GM12873 (cell line): ENCODE measurements around the gene GBA2.

Source experiments
- TF ChIP-seq, protein P1 (sequence below): IDR thresholded peaks from 2 replicates; pipeline ENCODE4 v1.5.1; 2012; ENCODE audit warnings: low read depth, mild to moderate bottlenecking, moderate library complexity, low read length, control low read depth; ENCODE audit not compliant: insufficient read depth; ENCODE audit errors: missing control alignments

Gene GBA2

DNA sequence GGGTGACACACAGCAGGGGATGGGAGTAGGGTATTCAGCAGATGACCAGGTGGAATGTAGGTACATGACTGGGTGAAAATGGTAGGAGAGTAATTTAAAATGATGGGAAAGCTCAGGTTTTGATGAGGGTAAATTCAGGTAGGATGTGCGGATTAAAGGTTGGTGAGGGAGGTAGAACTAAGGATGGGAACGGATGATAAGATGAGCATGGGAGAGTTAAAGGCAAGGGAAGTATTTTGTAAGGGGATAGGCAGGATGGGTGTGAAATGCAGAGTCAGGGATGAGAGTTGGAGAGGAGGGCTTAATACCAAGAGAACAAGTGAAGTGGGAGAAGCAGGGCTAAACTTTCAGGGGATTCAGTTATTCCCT is 18.6 kb downstream of the GBA2 start:
- TF ChIP-seq, protein P1, sequence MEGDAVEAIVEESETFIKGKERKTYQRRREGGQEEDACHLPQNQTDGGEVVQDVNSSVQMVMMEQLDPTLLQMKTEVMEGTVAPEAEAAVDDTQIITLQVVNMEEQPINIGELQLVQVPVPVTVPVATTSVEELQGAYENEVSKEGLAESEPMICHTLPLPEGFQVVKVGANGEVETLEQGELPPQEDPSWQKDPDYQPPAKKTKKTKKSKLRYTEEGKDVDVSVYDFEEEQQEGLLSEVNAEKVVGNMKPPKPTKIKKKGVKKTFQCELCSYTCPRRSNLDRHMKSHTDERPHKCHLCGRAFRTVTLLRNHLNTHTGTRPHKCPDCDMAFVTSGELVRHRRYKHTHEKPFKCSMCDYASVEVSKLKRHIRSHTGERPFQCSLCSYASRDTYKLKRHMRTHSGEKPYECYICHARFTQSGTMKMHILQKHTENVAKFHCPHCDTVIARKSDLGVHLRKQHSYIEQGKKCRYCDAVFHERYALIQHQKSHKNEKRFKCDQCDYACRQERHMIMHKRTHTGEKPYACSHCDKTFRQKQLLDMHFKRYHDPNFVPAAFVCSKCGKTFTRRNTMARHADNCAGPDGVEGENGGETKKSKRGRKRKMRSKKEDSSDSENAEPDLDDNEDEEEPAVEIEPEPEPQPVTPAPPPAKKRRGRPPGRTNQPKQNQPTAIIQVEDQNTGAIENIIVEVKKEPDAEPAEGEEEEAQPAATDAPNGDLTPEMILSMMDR: no peak

DNA sequence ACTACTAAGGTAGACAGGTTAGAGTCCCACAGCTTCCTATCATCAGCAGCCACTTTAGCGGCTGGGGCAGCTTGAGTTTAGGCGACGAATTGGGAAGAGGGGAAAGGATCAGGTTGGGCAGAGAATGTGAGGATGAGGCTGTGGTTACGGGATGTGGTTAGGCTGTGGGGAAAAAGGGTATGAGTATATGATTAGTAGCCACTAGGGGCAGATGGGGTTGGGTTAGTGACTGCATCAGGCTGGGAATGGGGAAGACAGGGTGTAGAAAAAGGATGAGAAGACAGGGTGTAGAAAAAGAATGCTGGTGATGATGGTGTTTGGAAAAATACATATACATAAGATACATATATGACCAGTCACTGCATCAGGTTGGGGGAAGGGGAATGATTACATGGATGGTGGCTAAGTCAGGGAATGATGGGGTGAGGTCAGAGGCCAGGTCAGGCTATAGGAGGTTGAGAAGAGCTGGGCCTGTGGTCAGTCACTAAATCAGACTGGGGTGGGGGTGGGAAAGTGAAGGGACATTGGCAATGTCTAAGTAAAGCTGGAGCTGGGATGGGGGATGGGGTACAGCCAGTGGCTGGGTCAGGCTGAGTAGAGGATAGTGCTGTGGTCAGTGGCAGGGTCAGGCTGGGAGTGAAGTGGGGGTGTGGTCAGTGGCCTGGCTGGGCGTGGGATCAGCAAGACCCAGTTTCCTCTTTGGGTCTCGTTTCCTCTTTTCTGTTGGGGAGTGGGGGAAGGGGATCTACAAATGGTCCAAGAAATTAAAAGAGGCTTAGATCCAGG is 19.1 kb downstream of the GBA2 start:
- TF ChIP-seq, protein P1: peak; percentile 77

DNA sequence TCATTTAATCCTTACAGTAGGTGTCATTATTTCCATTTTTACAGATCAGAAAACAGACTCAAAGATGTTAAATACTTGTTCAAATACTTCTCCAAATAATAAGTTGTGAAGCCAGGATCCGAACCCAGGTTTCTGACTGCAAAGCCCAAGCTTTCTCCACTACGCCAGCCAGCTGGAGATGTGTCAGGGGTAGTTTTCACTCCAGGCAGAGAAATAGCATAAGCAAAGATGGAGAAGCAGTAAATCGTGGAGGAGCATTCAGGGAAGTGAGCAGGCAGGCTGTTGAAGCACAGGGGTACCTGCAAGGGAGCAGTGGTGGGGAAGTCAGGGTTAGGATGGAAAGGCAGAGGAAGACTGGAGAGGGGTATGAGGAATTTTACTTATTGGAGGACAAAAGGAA is 19.9 kb downstream of the GBA2 start:
- TF ChIP-seq, protein P1: no peak

DNA sequence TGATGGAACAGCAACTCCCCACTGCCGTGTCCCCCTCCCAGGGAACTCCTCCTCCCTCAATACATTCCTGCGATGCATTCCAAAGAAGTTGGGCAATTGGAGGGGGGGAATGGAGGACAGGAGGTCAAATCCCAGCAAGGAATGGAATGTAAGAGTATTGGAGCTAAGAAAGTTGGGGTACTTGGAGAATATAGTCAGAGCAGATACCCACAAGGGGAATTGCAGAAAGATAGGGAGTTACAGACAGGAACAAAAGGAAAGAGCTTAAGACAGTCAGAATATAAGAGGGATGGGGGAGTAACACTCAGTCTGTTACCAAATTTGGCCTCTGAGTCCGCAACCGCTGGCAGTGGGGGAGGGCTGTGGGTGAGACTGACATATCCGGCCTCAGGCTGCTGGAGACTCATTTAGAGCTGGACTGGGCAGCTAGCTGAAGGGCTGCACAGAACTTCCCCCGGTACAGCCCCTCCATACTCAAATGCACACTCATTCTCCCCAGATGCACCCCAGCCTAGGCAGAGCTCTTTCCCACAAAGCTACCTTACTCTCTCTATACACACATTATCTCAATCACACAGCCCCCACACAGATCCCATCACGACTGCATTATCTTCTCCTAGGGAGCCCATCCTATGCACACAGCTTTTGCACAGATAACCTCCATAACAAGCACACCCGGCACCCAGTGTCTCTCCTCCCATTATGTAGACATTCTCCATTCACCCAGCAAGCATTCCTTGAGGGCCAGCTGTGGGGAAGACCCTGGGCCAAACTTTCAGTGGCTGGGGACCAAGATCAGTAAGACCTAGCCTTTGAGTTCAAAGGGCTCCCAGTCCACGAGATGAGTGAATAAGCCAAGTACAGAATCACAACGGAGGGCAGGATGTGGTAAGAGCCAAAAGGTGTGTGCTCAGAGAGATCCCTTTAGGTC is 20.7 kb downstream of the GBA2 start:
- TF ChIP-seq, protein P1: no peak

DNA sequence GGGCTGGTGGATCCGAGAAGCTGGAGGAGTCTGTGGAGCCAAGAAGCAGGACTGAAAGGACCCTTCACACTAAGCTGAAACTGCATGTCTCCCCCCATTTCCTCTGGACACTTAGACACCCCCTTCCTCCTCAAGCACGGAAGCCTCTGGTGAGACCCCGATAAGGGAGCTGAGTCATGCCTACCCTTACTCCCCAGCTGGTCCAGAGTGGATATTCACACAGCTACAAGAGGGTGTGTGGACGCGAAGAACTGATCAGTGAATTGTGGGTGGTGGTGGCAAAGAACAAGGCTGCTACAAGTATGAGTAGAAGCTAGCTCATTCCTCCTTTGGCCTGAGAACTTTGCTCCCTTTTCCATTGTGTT is 21.4 kb downstream of the GBA2 start:
- TF ChIP-seq, protein P1: no peak

DNA sequence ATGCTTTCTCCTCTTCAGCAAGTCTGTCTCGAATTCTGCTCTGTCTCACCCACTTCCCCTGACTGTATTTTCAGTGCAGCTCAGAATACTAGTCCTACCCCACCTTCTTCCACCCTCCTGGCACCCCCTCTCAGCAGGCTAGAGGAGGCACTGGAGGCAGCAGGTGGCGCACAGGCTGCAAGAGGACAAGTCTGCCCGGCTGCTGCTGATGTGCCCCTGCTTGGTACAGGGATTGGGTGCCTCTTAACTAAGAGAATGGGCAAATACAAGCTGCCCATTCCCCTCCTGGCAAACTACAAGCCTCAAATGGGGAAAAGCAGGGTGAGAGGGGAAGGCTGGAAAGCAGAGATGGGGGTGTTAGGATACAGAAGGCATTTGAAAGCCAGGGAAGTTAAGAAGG is 22.1 kb downstream of the GBA2 start:
- TF ChIP-seq, protein P1: peak; percentile 48

DNA sequence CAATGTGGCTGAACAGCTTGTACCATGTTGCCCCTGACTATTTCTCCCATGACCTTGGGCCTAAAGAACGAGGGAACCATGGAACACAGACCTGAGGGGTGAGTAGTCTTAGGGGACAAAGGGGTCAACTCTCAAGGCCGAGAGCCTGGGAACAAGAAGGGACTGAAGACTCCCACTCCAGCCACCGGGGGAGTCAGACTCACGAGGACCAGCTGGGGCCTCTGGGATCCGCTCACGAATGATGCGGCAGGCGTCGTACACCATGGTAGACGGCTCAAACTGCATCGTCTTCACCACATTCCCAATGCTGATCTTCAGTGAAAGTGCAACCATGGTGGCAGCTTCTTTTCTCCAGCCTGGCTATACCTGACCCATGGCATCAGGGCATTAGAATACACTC is 23.7 kb downstream of the GBA2 start:
- TF ChIP-seq, protein P1: peak; percentile 26
